ENCODE data around the gene ADAMTS14. TPM values are rescaled to one million over a fixed set of nuclear protein-coding genes. Genes with fewer than 3 reads are reported as not detected.

Gene ADAMTS14
- total RNA-seq, 4 donors from 2014 or later: 0.15 to 0.51 (median 0.40) TPM

DNA sequence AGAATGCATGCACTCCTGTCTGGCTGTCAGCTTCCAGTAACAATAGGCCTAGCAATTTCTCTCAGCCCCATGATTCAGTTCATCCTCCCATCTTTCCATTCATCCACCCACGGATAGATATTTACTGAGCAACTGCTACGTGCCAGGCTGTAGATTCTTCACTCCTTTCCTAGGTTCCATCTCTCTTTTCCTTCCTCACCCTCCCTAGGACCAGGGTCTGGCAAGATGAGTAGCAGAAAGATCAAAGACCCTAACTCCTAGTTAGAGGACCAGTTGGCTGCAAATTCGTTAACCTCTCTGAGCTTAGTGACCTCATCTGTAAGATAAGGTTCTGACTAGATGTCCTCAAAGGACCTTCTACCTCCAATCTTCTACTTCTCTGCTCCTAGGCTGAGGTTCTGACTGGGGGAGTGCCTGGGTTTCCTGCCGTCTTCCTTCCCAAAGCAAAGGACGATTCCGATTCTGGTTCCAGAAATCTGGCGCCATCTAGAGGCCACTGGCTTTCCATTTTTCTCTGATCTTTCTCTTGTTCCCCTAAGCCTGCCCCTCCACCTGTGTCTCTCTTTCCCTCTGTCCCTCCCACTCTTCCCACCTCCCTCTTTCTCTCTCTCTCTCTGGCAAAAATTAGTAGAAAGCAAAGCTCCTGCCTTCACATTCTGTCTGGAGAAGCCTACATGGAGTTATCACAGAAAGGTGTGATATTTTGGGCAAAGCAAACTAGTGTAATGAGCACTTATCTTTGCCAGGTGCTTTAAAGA, 86.6 kb downstream of the ADAMTS14 start:
- Histone ChIP-seq H3K4me1 (peaks cover 3% of the 10 kb centered on the region), H3K36me3 (no peaks in the 10 kb centered on the region), H3K27ac (no peak overlapping the region), H3K27me3 (peaks cover 8% of the 10 kb centered on the region), H3K9me3 (no peaks in the 10 kb centered on the region), H3K4me3 (no peak overlapping the region)
- DNase-seq (ENCODE audit: low spot score in 2 of 2): peak in 1 of 2 donors; percentile 75
- 35% methylated on average over 7 of the region's 7 CpGs for WGBS
- TF ChIP-seq CTCF (IDR thresholded peaks at IDR 0.05): peak; percentile 42 to 62
- no peak for TF ChIP-seq POLR2AphosphoS5 (IDR thresholded peaks at IDR 0.05)

DNA sequence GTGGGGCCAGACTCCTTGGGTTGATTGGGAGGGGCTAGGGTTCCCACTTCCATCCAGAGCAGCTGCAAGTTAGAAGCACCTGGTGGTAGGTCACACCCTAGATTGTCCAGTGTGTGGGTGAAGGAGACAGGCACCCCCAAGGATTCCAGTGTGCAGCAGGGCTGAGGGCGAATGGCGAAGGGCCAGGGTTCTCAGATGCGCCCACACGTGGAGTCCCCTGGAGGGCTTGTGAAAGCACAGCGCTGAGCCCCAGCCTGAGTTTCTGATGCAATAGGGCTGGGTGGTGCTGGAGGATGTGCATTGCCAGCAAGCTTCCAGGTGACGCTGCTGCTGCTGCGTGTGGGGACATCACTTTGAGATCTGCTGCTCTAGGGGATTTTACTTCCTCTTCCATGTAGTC, 87.5 kb downstream of the ADAMTS14 start:
- WGBS: 59% methylated on average over 5 of the region's 7 CpGs
- peaks cover 3% of the 10 kb centered on the region for H3K4me1 ChIP-seq
- peak in 1 of 2 donors; percentile 48 for DNase-seq (ENCODE audit: low spot score in 2 of 2)
- H3K9me3 ChIP-seq: no peaks in the 10 kb centered on the region
- no peak overlapping the region for H3K27ac ChIP-seq
- no peak for TF ChIP-seq POLR2A (IDR thresholded peaks at IDR 0.05)
- TF ChIP-seq POLR2AphosphoS5 (IDR thresholded peaks at IDR 0.05): no peak
- no peak for TF ChIP-seq CTCF (IDR thresholded peaks at IDR 0.05)
- TF ChIP-seq EP300 (IDR thresholded peaks at IDR 0.05): no peak
- no peaks in the 10 kb centered on the region for H3K36me3 ChIP-seq
- H3K27me3 ChIP-seq: peaks cover 8% of the 10 kb centered on the region
- H3K4me3 ChIP-seq: no peak overlapping the region

DNA sequence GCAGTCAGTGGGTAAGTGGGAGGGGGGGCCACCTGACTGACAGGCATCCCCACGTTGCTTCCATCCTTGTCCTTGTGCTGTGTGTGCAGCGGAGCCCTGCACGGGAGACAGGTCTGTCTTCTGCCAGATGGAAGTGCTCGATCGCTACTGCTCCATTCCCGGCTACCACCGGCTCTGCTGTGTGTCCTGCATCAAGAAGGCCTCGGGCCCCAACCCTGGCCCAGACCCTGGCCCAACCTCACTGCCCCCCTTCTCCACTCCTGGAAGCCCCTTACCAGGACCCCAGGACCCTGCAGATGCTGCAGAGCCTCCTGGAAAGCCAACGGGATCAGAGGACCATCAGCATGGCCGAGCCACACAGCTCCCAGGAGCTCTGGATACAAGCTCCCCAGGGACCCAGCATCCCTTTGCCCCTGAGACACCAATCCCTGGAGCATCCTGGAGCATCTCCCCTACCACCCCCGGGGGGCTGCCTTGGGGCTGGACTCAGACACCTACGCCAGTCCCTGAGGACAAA, 88.0 kb downstream of the ADAMTS14 start:
- Histone ChIP-seq H3K27me3 (peaks cover 8% of the 10 kb centered on the region), H3K27ac (no peak overlapping the region), H3K4me3 (no peak overlapping the region), H3K36me3 (no peaks in the 10 kb centered on the region), H3K9me3 (no peaks in the 10 kb centered on the region), H3K4me1 (peaks cover 3% of the 10 kb centered on the region)
- 76% methylated on average over 6 of the region's 12 CpGs for WGBS
- DNase-seq (ENCODE audit: low spot score in 2 of 2): peak in 1 of 2 donors; percentile 59
- no peak for TF ChIP-seq EP300 (IDR thresholded peaks at IDR 0.05)
- no peak for TF ChIP-seq CTCF (IDR thresholded peaks at IDR 0.05)
- no peak for TF ChIP-seq POLR2AphosphoS5 (IDR thresholded peaks at IDR 0.05)
- TF ChIP-seq POLR2A (IDR thresholded peaks at IDR 0.05): no peak

GRCh38 chr10:70761031-70761601, 88.8 kb downstream of the ADAMTS14 start:
- Histone ChIP-seq H3K27ac (no peak overlapping the region), H3K4me1 (peaks cover 3% of the 10 kb centered on the region)

More at GRCh38 chr10:70761031-70761601, 88.8 kb downstream of the ADAMTS14 start:
- 83% methylated on average over 3 of the region's 7 CpGs for WGBS
- no peak overlapping the region for H3K4me3 ChIP-seq
- TF ChIP-seq POLR2A (IDR thresholded peaks at IDR 0.05) (no peak), EP300 (IDR thresholded peaks at IDR 0.05) (no peak), CTCF (IDR thresholded peaks at IDR 0.05) (no peak)
- H3K36me3 ChIP-seq: no peaks in the 10 kb centered on the region
- DNase-seq (ENCODE audit: low spot score in 2 of 2): peak in 1 of 2 donors; percentile 54
- H3K9me3 ChIP-seq: no peaks in the 10 kb centered on the region
- H3K27me3 ChIP-seq: peaks cover 8% of the 10 kb centered on the region
